ENCODE measurements around the gene GPC5.

GRCh38 chr13:92671821-92672220 is 1273.4 kb downstream of the GPC5 start:
- TF ChIP-seq POLR2A (IDR thresholded peaks at IDR 0.05) = no peak
- no peak for TF ChIP-seq CTCF (IDR thresholded peaks at IDR 0.05 in 4 of 5, conservative IDR thresholded peaks at IDR 0.05 in 1 of 5)

Data from gastrocnemius medialis (tissue), 4 donors.